GM13976 (cell line): Measurements from ENCODE around the gene EZH2.

Experiments
- DNase-seq: peaks from one replicate; pipeline ENCODE4 v3.0.0; 2012; ENCODE audit warnings: low spot score
- CTCF ChIP-seq: IDR thresholded peaks from 2 replicates; pipeline ENCODE4 v1.5.1; 2012; ENCODE audit warnings: borderline replicate concordance, mild to moderate bottlenecking; ENCODE audit not compliant: insufficient read depth; ENCODE audit errors: extremely low read depth, missing control alignments, control extremely low read depth
- in situ Hi-C: fragments of 300-500 bp; cut with MboI; formaldehyde crosslinking; loops from one replicate; pipeline ENCODE4 v1.12.0; 2022; ENCODE audit warnings: low sequenced_read_pairs, mixed read lengths, inconsistent platforms; ENCODE audit not compliant: unreplicated experiment

The EZH2 gene

GRCh38 chr7:148791546-148791945 is 92.5 kb downstream of the EZH2 start:
- no peak for DNase-seq
- no peak for TF ChIP-seq CTCF
- in situ Hi-C loops = no loop called here

GRCh38 chr7:148790850-148791249 is 93.2 kb downstream of the EZH2 start:
- DNase-seq = no peak
- TF ChIP-seq CTCF = no peak
- in situ Hi-C loops = no loop called here

GRCh38 chr7:148790131-148790726 is 93.9 kb downstream of the EZH2 start:
- in situ Hi-C loops = no loop called here
- no peak for DNase-seq
- TF ChIP-seq CTCF = no peak

- no peak for DNase-seq
Measured at GRCh38 chr7:148789220-148789619, 94.9 kb downstream of the EZH2 start.

GRCh38 chr7:148787571-148788295 is 96.4 kb downstream of the EZH2 start:
- no peak for TF ChIP-seq CTCF
- DNase-seq = no peak
- in situ Hi-C loops = no loop called here

More at GRCh38 chr7:148789220-148789619, 94.9 kb downstream of the EZH2 start:
- no peak for TF ChIP-seq CTCF
- in situ Hi-C loops = no loop called here

- in situ Hi-C loops = no loop called here
- DNase-seq = no peak
- TF ChIP-seq CTCF = no peak
Measured at GRCh38 chr7:148783801-148784527, 100.1 kb downstream of the EZH2 start.
